Activated CD4-positive, alpha-beta T cell treated with anti-CD3 and anti-CD28 coated beads for 4 hours (primary cell): ENCODE measurements around the gene CACNA1I.

ENCODE experiments used
- DNase-seq, 2 donors: peaks; one replicate each; pipeline ENCODE4 v3.0.0-alpha.2; 2020

The CACNA1I gene

GRCh38 chr22:39569066-39569465, 1.5 kb upstream of the CACNA1I start:
- no peak for DNase-seq

GRCh38 chr22:39570226-39570625, 327 bp upstream of the CACNA1I start:
- no peak for DNase-seq

- DNase-seq, result no peak
Observed at GRCh38 chr22:39571538-39571937, 985 bp downstream of the CACNA1I start.

GRCh38 chr22:39574779-39575551, 4.4 kb downstream of the CACNA1I start:
- DNase-seq, result no peak

GRCh38 chr22:39575552-39575825, 4.9 kb downstream of the CACNA1I start:
- no peak for DNase-seq

- DNase-seq, result no peak
Observed at GRCh38 chr22:39576027-39576426, 5.5 kb downstream of the CACNA1I start.

- DNase-seq, result no peak
Observed at GRCh38 chr22:39577366-39577765, 6.8 kb downstream of the CACNA1I start.

- no peak for DNase-seq
Observed at GRCh38 chr22:39577900-39578299, 7.3 kb downstream of the CACNA1I start.

GRCh38 chr22:39580006-39580441, 9.5 kb downstream of the CACNA1I start:
- no peak for DNase-seq

GRCh38 chr22:39580795-39581194, 10.2 kb downstream of the CACNA1I start:
- DNase-seq, result no peak

GRCh38 chr22:39581303-39581702, 10.8 kb downstream of the CACNA1I start:
- DNase-seq, result no peak

- no peak for DNase-seq
Observed at GRCh38 chr22:39583066-39583667, 12.6 kb downstream of the CACNA1I start.

- DNase-seq, result no peak
Observed at GRCh38 chr22:39589875-39590274, 19.3 kb downstream of the CACNA1I start.

- DNase-seq, result no peak
Observed at GRCh38 chr22:39592081-39593065, 21.8 kb downstream of the CACNA1I start.

- no peak for DNase-seq
Observed at GRCh38 chr22:39593066-39593930, 22.7 kb downstream of the CACNA1I start.

GRCh38 chr22:39593931-39594285, 23.4 kb downstream of the CACNA1I start:
- no peak for DNase-seq

GRCh38 chr22:39594411-39594810, 23.9 kb downstream of the CACNA1I start:
- no peak for DNase-seq

GRCh38 chr22:39595622-39596172, 25.1 kb downstream of the CACNA1I start:
- no peak for DNase-seq

GRCh38 chr22:39596601-39597000, 26.0 kb downstream of the CACNA1I start:
- DNase-seq, result no peak

GRCh38 chr22:39597236-39597869, 26.8 kb downstream of the CACNA1I start:
- no peak for DNase-seq

GRCh38 chr22:39598017-39598965, 27.7 kb downstream of the CACNA1I start:
- peak; percentile 74 for DNase-seq
